Skin epidermis (tissue), 12 donors: ENCODE results near the gene GDF9.

Source experiments
- H3K27ac ChIP-seq, 21 experiments: fragments of 200-600 bp; sonication (generic) in 11 of 21; one replicate each; pipeline ENCODE4 v1.5.0; 2020; ENCODE audit warnings: mild to moderate bottlenecking in 3 of 21, inconsistent platforms in 2 of 21, moderate library complexity in 2 of 21
- H3K4me3 ChIP-seq, 7 experiments: fragments of 200-600 bp; sonication (generic) in 2 of 7; one replicate each; pipeline ENCODE4 v1.5.0; 2020; ENCODE audit warnings: inconsistent platforms in 2 of 7, mild to moderate bottlenecking in 2 of 7, moderate library complexity in 1 of 7

The GDF9 gene, protein sequence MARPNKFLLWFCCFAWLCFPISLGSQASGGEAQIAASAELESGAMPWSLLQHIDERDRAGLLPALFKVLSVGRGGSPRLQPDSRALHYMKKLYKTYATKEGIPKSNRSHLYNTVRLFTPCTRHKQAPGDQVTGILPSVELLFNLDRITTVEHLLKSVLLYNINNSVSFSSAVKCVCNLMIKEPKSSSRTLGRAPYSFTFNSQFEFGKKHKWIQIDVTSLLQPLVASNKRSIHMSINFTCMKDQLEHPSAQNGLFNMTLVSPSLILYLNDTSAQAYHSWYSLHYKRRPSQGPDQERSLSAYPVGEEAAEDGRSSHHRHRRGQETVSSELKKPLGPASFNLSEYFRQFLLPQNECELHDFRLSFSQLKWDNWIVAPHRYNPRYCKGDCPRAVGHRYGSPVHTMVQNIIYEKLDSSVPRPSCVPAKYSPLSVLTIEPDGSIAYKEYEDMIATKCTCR

DNA sequence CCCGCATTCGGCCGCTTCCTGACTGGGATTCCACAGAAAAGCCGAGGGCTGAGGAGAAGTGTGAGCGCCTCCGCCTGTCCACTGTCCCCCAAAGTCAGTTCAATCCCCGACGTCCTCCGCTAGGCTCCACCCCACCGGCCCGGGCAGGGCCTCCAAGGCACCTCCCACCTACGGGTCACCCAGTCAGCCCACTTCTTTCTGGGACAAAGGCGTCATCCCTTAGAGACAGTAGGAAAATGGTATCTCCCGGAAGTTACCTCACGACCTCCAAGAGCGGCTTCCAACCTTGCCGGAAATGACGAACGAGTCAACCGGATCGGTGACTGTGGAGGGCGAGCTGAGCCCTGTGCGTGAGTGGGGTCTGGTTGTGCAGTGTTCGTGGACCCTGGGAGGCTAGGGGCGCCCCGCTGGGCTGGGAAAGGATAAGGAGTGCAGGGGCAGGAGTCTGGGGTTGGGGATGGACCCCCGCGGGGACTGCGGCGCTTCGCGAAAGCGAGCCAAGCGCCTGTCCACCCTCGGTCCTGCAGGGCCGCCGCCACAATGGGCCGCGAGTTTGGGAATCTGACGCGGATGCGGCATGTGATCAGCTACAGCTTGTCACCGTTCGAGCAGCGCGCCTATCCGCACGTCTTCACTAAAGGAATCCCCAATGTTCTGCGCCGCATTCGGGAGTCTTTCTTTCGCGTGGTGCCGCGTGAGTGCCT is at the start of gene GDF9, which contains the start of gene UQCRQ:
Gene GDF9, minus strand, starts transcription at position 128 of the 704 bp plus-strand sequence. CDS start 1,936 bp downstream, outside the sequence.
Gene UQCRQ, plus strand, starts transcription at position 301 of the 704 bp plus-strand sequence. Its CDS starts 240 bp downstream, at position 541.
- peak within 1 kb of the TSS; percentile 64 to 93 (median 85) for H3K4me3 ChIP-seq
- peak within 1 kb of the TSS; percentile 85 to 98 (median 94) for H3K27ac ChIP-seq

DNA sequence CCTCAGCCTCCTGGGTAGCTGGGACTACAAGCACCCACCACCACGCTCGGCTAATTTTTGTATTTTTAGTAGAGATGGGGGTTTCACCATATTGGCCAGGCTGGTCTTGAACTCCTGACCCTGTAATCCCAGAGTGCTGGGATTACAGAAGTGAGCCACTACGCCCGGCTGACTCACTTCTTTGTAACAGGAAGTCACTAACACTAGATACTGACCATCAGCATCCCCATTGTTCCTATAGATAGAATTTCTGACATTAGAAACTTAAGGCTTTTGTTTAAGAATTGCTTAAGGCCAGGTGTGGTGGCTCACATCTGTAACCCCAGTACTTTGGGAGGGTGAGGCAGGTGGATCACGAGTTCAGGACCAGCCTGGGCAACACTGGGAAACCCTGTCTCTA is 49.4 kb upstream of the GDF9 start:
- Histone ChIP-seq H3K4me3 (no peak overlapping the region), H3K27ac (no peak overlapping the region)

DNA sequence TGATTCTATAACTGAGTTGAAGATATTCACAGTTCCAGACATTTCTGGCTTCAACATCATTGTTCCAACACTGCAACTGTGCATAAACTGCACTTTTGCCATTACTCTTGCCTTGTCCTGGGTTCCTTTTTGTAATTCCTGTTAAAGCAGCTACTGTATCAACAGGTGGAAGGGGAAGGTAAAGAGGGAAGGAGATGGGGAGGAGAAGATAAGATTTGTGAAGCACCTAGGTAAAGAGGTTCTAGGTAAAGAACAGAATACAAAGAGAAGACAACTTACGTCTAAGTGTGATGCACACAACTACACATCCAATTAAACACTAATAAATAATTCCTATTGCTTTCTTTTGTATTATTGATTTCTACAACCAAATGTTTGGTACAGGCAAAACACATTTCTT is 43.4 kb upstream of the GDF9 start:
- no peak overlapping the region for H3K4me3 ChIP-seq
- no peak overlapping the region for H3K27ac ChIP-seq

DNA sequence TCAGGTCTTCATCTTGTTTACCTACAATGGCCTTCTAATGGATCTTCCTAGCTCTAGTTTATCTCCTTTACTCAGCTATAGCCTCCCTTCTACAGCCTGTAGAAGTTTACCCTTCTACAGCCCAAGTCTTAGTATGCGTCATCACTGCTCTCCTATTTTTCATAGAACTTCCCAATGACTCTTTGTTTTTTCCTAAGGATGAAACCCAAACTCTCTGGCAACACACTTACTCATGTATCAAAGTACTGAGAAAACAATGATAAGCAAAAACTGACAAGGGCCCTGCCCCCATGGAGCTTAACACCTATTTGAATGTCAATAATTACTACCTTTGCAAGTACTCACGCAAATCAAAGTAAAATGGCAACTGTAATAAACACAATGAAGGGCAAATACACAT is 40.9 kb upstream of the GDF9 start:
- Histone ChIP-seq H3K4me3 (no peak overlapping the region), H3K27ac (no peak overlapping the region)

DNA sequence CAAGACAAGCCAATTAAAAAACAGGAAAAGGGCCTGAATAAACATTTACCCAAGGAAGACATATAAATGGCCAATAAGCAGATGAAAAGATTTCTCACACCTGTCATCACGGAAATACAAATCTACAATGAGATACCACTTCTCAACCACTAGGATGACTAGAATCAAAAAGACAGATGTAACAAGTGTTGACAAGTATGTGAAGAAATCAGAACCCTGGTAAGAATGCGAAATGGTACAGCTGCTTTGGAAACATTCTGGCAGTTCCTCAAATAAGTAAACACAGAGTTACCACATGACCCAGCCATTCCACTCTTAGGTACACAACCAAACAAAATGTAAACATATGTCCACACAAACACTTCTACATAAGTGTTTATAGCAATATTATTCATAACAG is 39.7 kb upstream of the GDF9 start:
- Histone ChIP-seq H3K27ac (no peak overlapping the region), H3K4me3 (no peak overlapping the region)

DNA sequence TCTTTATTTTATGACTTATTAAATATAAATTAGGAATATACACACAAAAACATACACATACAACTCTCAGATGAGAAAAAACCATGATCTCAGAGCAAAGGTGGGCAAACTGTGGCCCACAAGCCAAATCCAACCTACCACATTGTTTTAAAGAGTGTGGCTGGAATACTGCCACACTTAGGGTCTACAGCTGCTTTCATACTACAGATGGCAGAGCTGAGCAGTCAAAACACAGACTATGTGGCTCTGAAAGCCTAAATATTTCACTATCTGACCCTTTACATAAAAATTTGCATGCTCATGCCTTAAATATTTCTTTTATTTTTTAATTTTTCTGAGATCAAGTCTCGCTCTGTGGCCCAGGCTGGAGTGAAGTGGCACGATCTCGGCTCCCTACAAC is 35.5 kb upstream of the GDF9 start:
- Histone ChIP-seq H3K27ac (no peak overlapping the region), H3K4me3 (no peak overlapping the region)

DNA sequence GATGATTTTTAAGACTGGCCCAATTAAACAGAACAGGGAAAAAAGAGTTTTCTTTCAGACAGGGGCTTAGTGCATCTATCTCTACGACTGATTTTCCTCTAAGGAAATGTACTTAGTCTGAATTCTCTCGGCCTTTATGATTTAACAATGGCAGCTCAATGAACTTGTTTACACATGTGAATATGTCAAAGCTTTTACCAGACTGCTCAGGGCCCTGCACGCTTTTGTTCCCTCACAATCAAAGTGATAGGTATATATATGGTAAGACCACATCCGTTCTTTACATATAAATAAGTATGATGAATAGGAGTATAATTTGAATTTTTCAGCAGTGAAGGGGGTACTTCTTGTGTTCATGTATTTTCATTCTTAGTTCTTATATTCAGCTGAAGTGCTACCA is 34.8 kb upstream of the GDF9 start:
- Histone ChIP-seq H3K27ac (no peak overlapping the region), H3K4me3 (no peak overlapping the region)

DNA sequence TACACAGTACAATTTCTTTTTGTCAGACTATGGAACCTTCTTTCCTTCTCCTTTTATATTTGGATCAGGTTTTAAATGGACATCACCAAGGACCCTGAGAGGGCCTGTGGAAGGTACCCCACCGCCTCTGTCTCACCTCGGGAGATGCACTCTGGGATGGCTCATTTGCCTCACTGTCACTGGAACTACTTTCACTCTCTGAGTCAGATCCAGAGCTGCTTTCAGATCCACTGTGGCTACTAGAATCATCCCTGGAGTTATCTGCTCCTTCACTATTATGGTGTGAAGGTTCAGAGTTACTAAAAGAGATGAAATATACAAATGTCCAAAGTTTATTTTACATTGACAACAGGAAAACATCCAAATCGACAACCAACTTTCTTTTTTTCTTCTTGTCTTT is 31.8 kb upstream of the GDF9 start:
- no peak overlapping the region for H3K27ac ChIP-seq

DNA sequence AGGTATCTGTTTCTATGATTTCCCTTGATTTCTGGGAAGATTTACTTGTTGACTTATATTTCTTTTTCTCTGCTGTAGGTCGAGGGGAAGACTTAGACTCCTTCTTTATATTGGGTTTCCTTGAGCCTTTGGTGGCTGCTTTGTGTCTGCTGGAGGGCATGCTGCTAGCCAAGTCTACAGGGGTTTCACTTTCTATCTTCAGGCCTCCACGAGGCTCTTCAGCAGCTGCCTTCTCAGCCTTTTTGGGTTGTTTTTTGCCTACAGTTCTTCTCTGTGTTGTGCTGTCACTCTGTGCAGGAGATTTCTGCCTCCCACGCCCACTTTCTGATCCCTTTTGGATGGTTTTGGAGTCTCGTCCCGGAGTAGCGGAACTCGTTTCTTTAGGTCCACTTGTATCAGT is 30.4 kb upstream of the GDF9 start:
- no peak overlapping the region for H3K4me3 ChIP-seq
- H3K27ac ChIP-seq: no peak overlapping the region

More for the DNA sequence above, 31.8 kb upstream of the GDF9 start:
- H3K4me3 ChIP-seq: no peak overlapping the region

DNA sequence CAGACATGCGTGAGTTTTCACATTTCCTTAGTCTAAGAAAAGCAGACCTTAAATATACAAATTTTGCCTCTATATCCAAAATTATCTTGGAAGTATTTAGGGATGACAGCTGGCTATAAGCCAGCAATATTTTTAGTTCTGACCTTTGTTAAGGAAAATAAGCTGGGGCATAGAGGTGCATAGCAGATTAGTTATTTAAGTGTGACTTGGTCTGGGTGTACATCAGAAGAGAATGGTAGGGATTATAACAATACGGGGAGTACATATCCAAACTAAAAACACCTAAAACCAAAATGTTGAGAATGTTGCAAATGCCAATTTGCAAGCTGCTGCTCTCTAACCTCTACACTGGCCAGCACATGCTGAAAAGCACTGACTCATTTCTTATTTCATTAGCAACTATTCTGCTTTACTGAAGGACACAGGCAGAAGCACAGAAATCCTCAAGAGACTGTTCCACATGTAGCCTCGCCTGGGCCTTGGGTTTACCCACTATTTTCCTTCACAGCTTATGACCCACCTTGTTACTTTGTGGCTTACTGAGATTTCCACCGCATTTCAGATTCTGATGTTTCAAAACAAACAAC is 29.5 kb upstream of the GDF9 start:
- no peak overlapping the region for H3K27ac ChIP-seq
- no peak overlapping the region for H3K4me3 ChIP-seq

DNA sequence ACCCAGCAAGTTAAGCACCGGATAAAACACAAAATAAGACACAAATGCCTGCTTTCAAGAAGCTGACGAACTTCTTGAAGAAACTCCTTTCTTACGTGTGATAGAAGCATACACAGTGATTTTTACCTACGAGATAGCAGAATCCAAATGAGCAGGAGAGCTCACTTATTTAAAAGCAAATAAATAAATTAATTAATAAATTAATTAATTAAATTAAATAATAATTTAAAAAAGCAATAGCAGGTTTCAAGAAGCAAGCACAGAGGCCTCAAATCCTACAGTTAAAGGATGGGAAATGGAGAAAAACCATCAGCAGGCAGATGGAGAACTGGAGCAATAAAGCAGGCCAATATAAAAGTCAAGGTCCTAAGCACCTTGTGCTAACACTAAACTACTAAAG is 24.5 kb upstream of the GDF9 start:
- Histone ChIP-seq H3K27ac (no peak overlapping the region), H3K4me3 (no peak overlapping the region)

DNA sequence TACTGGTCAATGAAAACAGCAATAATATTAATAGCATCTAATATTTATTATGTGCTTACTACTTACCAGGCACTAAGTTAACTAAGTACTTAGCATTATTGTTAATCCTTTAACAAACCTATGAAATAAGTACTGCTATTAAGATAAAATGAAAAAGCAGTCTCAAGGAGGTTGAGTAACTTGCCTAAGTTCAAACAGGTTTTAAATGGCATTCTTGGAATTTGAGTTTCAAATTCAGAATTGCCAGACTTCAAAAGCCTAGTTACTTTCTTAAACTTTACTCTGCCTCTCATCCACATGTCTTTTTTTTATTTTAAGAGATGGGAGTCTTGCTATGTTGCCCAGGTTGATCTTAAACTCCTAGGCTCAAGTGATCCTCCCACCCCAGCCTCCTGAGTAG is 23.2 kb upstream of the GDF9 start:
- H3K4me3 ChIP-seq: no peak overlapping the region
- H3K27ac ChIP-seq: no peak overlapping the region

DNA sequence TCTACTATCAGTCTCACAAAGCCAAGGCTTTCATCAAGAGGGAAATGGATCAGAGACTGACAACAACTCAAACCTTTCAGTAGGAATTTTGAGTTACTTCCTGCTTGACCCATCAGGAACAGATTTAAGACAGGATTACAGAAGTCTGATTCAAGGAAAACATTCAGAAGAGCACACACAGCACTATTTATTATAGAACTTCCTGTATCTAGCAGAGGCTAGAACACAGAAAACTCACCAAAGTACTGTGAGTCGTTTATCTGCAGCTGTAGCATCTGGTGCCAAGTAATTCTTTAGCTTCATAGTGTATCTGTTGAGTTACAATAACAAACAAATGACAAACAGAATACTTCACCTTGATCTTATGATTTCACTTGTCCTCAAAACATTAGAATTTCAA is 21.0 kb upstream of the GDF9 start:
- Histone ChIP-seq H3K27ac (no peak overlapping the region), H3K4me3 (no peak overlapping the region)

DNA sequence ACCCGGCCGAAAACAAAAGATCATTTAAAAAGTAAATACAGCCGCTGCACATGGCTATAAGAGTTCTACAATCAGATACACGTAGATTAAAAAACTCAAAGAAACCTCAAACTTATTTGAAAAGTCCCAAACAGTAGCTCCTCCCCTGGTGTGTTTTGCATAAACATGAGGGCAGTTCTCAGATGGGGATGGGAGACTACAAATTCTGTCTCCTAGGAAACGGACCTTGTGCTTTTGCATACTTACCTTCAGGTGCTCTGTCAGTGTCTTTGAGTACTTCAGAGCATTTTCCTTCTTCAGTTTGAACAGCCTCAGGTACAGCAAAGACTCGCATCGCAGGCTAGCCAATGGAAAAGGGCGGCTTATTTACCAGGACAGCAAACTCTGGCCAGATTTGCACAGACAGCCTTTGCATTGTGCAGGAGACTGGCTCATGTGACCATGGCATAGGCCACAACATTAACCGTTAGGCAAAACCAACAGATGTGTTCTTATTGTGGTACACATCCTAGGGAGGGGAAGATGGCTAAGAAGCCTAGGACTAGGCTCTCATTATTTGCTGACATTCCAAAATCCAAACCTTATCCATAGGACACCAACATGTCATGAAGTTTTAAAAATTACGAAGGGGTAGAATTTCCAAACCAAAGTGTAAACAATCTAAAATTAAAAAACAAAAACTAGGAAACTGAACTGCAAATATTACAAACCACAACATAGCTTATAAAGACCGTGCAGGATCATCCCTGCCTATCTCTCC is 20.0 kb upstream of the GDF9 start:
- no peak overlapping the region for H3K4me3 ChIP-seq
- H3K27ac ChIP-seq: no peak overlapping the region

DNA sequence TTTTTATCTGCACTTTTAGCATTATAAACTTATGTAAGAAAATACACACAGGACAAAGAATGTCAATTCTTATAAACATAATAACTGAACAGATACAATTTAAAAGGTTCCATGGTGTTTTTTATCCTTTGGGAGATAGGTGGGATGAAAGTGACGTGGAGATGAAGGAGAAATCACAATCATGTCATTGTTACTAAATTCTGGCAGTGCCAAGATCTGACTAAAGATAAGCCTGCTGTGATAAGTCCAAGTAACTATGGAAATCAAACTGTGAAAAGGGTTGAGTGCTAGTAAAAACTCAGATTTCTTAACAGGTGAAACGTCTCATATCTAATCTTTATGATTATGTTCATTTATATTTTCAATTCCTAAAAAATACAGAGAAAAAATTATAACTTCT is 18.3 kb upstream of the GDF9 start:
- no peak overlapping the region for H3K4me3 ChIP-seq
- no peak overlapping the region for H3K27ac ChIP-seq

DNA sequence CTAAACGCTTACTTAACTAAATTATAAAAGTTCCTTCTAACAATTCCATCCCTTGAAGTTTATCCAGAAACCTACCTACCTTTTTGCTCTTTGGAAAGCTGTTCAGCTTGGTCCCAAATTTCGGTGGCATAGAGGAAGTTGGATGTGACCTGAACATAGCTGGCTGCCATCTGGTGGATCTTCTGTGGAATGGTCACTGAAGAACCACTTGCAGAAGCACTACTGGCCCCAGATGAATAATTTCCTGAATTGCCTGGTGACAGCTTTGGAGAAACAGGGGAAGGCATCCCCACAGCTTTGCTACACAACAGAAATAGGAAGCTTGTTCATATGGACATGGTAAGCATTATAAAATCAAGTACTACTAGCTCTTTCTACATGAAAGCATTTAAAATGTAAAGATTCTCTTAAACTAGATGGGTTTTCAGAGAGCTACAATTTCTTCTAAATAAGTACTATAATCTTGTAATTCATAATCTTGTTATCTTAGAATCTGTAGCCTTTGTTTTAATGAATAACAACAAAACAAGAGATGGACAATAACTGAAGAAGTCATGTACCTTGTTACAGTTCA is 17.1 kb upstream of the GDF9 start:
- no peak overlapping the region for H3K27ac ChIP-seq
- H3K4me3 ChIP-seq: no peak overlapping the region

DNA sequence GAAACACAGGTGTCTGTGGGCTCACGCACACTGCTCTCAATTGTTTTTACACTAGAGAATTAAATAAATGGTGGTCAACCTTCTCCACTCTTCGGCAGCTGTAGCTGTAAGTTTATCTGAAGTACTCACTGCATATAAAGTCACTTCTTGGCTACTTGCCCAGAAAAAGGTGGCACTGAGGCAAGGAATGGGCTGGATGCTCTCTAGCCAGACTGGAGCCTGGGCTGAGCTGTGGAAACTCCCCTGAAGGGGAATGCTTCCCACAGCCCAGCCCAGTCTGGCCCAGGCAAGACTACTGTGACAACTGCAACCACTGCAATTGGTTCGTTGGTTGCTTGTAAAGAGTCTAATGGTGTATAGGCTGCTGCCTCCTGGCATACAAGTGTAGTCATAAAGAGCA is 11.7 kb upstream of the GDF9 start:
- Histone ChIP-seq H3K27ac (peak overlapping the region in 1 of 21 experiments; percentile 6), H3K4me3 (no peak overlapping the region)

DNA sequence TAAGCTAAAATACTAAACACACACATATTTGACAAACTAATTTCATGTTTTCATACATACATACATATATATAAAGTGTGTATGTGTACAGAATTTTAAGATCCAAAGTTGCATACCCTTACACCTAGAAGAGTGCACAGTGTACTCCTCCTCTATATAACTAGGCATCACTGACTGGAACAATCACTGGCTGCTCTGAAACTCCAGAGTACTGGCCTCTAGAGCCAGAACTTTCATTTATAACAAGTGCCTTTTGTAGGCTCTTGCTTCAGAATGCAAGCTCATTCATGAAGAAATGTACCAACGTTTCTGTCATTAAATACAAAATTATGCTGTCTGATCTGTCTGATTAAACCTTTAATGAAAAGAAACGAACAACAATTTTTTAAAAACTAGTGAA is 11.2 kb upstream of the GDF9 start:
- H3K27ac ChIP-seq: peak overlapping the region in 1 of 21 experiments; percentile 6
- no peak overlapping the region for H3K4me3 ChIP-seq

DNA sequence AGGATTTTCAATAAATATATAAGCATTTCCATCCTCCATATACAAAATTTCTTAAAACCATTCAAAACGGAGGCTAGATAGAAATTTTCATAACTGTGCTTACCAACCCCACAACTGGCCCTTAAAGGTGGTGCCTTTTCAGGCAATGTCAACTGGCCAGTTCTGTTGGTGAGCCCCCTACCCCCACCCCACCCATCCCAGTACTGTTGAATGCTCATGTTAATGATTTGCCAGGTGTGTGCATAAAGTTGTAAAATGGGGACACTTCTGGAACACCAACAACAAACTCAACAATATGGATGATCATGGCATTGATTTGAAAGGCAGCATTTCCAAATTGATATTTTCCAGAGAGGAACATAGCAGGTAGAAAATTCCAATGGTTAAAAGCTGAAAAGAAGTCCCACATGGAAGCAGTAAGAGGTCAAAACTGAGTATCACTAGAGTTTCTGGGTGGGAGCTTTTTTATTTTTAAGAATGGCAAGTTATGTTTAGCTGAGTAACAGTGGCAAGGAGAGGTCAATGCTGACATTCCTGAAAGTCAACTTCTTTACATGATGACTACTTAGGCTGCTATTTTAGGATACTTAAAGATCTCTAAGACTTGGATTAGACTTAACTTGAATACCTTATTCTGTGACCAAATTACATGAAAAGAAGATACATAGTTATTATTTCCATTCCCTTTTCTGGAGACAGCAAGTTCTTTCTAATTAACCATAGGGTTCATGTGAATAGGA is 9.9 kb upstream of the GDF9 start:
- no peak overlapping the region for H3K27ac ChIP-seq
- no peak overlapping the region for H3K4me3 ChIP-seq
